Progenitor cell of endocrine pancreas (in vitro differentiated cells): ENCODE data around the gene TMEM63B. TPM values are rescaled to one million over a fixed set of nuclear protein-coding genes. Genes with fewer than 3 reads are reported as not detected.

Source experiments
- DNase-seq: peaks from one replicate; pipeline ENCODE4 v3.0.0; 2021; ENCODE audit warnings: low spot score; ENCODE audit not compliant: unreplicated experiment
- H3K27ac Mint-ChIP-seq: 2 replicates; pipeline ENCODE4 v1.8.0; 2021; ENCODE audit warnings: mild to moderate bottlenecking, moderate library complexity, mixed read lengths
- H3K27me3 Mint-ChIP-seq: 2 replicates; pipeline ENCODE4 v1.8.0; 2021; ENCODE audit warnings: mixed read lengths
- H3K36me3 Mint-ChIP-seq: 2 replicates; pipeline ENCODE4 v1.8.0; 2022; ENCODE audit warnings: mixed read lengths; ENCODE audit not compliant: insufficient read depth
- H3K4me1 Mint-ChIP-seq: 2 replicates; pipeline ENCODE4 v1.8.0; 2021; ENCODE audit warnings: low read depth, mixed read lengths
- H3K4me3 Mint-ChIP-seq: 2 replicates; pipeline ENCODE4 v1.8.0; 2021; ENCODE audit warnings: low read depth, mild to moderate bottlenecking, moderate library complexity, mixed read lengths
- H3K9me3 Mint-ChIP-seq: 2 replicates; pipeline ENCODE4 v1.8.0; 2021; ENCODE audit warnings: low read depth, mixed read lengths
- total RNA-seq: library from RNA; stranded (reverse); gene quantifications from 2 replicates; pipeline ENCODE4 v1.2.1, GENCODE V29; 2021
- TF ChIP-seq, protein P1 (sequence below): fragments of 200-600 bp; sonication (generic); IDR thresholded peaks from one replicate; pipeline ENCODE4 v1.5.0; 2021; ENCODE audit warnings: antibody characterized with exemption, mild to moderate bottlenecking; ENCODE audit not compliant: unreplicated experiment

The TMEM63B gene
- total RNA-seq, 1 donor from 2014 or later = 72.3 TPM

DNA sequence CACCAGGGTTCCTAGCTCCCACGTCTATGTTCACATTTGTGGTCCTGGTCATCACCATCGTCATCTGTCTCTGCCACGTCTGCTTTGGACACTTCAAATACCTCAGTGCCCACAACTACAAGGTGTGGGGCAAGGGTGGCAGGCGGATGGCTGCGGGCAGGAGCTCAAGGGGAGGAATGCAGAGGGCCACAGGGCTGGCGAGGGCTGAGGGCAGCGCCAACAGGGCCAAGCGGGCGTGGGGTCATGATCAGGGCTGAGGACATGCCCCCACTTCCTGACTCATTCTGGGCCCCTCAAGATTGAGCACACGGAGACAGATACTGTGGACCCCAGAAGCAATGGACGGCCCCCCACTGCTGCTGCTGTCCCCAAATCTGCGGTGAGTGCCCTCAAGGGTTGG is 26.7 kb downstream of the TMEM63B start:
- Mint-ChIP-seq H3K9me3 (no peaks in the 10 kb centered on the region), H3K27me3 (no peaks in the 10 kb centered on the region), H3K4me3 (no peak overlapping the region), H3K27ac (no peak overlapping the region), H3K4me1 (peaks cover 14% of the 10 kb centered on the region), H3K36me3 (peaks cover 10% of the 10 kb centered on the region)
- DNase-seq = no peak
- TF ChIP-seq, protein P1, sequence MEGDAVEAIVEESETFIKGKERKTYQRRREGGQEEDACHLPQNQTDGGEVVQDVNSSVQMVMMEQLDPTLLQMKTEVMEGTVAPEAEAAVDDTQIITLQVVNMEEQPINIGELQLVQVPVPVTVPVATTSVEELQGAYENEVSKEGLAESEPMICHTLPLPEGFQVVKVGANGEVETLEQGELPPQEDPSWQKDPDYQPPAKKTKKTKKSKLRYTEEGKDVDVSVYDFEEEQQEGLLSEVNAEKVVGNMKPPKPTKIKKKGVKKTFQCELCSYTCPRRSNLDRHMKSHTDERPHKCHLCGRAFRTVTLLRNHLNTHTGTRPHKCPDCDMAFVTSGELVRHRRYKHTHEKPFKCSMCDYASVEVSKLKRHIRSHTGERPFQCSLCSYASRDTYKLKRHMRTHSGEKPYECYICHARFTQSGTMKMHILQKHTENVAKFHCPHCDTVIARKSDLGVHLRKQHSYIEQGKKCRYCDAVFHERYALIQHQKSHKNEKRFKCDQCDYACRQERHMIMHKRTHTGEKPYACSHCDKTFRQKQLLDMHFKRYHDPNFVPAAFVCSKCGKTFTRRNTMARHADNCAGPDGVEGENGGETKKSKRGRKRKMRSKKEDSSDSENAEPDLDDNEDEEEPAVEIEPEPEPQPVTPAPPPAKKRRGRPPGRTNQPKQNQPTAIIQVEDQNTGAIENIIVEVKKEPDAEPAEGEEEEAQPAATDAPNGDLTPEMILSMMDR = no peak

GRCh38 chr6:44156494-44157151 is 29.3 kb downstream of the TMEM63B start:
- Mint-ChIP-seq H3K4me3 (no peak overlapping the region), H3K27me3 (no peaks in the 10 kb centered on the region), H3K9me3 (no peaks in the 10 kb centered on the region), H3K4me1 (peaks cover 14% of the 10 kb centered on the region), H3K36me3 (peaks cover 3% of the 10 kb centered on the region), H3K27ac (peak overlapping the region; percentile 86)
- DNase-seq = no peak
- TF ChIP-seq, protein P1 = no peak

GRCh38 chr6:44157152-44157521 is 29.8 kb downstream of the TMEM63B start:
- Mint-ChIP-seq H3K27ac (peak overlapping the region; percentile 86), H3K4me1 (peaks cover 14% of the 10 kb centered on the region), H3K4me3 (no peak overlapping the region), H3K36me3 (peaks cover 3% of the 10 kb centered on the region), H3K27me3 (no peaks in the 10 kb centered on the region), H3K9me3 (no peaks in the 10 kb centered on the region)
- TF ChIP-seq, protein P1 = no peak
- no peak for DNase-seq

DNA sequence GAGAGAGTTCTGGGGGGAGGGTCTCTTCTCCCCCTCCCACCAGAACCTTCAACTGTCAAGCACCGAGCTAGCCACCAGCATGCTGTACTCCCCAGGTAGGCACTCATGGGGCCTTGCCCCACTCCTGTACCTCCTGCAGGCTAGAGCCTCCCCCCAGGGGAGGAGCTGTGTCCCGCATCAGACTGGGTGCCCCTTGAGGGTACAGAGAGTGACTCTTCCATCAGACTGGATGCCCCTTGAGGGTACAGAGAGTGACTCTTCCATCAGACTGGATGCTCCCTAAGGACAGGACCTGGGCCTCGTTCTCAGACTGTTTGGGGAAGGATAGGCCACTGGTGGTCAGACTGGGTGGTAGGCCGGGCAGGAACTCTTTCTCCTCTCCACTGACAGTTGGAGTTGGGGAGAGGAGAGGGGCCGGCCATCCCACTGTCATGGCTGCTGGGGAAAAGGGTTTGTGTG is 31.4 kb downstream of the TMEM63B start, which contains the start of gene CAPN11:
Gene CAPN11, plus strand, starts transcription at position 51 of the 459 bp plus-strand sequence. Its CDS starts 29 bp downstream, at position 80.
- H3K27me3 Mint-ChIP-seq = peaks cover 3% of the 10 kb centered on the region
- no peak within 1 kb of the TSS for H3K4me3 Mint-ChIP-seq
- H3K27ac Mint-ChIP-seq = no peak within 1 kb of the TSS
- H3K4me1 Mint-ChIP-seq = peaks cover 14% of the 10 kb centered on the region
- DNase-seq = no peak
- TF ChIP-seq, protein P1 = no peak
- H3K36me3 Mint-ChIP-seq = no peaks in the 10 kb centered on the region
- no peaks in the 10 kb centered on the region for H3K9me3 Mint-ChIP-seq

DNA sequence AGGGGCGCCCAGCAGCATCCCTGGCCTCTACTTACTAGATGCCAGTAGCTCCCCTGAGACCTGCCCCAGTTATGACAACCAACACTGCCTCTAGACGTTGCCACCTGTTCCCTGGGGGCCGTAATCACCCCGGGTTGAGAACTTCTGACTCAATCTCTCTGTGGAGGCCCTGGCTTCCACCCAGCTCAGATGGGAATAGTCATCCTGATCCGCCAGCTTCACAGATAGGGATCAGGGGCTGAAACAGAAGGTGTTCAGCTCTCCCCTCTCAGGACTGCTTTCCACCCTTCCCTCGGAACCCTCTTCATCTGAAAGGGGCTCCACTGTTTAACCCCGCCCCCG is 34.6 kb downstream of the TMEM63B start:
- TF ChIP-seq, protein P1 = no peak
- Mint-ChIP-seq H3K9me3 (no peaks in the 10 kb centered on the region), H3K4me1 (peaks cover 4% of the 10 kb centered on the region), H3K36me3 (no peaks in the 10 kb centered on the region), H3K27ac (no peak overlapping the region), H3K4me3 (no peak overlapping the region), H3K27me3 (peaks cover 21% of the 10 kb centered on the region)
- no peak for DNase-seq
